HG02885 (cell line): ENCODE measurements around the gene CNIH2.
"Not testable (repeated sequence)": the region's sequence is repeated elsewhere in the genome, so short reads cannot be mapped to it uniquely, and the experiment has no call there.

Experiments
- ATAC-seq: cut with Tn5 transposase; IDR thresholded peaks from one replicate; pipeline ENCODE4 v1.9.1; 2021; ENCODE audit warnings: mild to moderate bottlenecking; ENCODE audit not compliant: unreplicated experiment, poor library complexity

The CNIH2 gene

GRCh38 chr11:66277471-66278362, at the start of gene CNIH2:
Gene CNIH2, plus strand, starts transcription at chr11:66278175. Its CDS starts 282 bp downstream, at chr11:66278457.
- no peak for ATAC-seq

DNA sequence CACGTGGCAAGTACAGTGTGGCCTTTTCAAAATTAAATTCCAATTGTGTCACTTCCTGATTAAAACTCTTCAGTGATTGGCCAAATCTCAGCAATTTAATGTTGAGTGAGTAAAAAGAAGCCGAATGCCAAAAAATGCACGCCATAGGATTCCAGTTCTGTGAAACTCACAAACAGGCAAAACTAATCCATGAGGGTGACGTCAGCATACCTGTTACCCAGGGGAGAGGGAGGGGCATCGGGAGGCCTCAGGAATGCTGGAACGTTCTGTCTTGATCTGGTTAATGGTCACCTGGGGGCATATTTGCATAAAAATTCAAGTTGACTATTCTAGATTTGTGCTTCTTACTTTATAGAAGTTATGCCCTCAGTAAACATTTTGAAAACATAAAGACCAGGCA, 49.5 kb upstream of the CNIH2 start:
- ATAC-seq = no peak

GRCh38 chr11:66230156-66230555, 47.8 kb upstream of the CNIH2 start:
- ATAC-seq = no peak

DNA sequence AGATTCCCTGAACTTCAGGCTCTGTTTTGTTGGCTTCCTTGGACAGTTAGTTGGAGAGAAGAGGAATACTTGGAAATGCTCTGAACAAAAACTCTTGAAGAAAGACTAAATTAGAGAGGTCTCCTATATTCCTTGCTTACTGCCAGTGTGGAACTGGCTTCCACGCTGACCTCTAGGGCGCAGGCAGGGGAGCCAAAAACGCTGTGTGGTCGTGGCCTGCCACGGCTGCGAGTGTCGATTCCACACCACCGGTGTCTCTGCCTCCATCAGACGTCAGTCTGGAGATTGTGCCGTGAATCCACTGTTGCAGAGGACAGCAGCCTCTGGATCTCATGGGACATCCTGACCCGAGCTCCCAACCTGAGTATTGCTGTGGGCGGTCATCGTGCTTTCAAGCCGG, 47.0 kb upstream of the CNIH2 start:
- no peak for ATAC-seq

DNA sequence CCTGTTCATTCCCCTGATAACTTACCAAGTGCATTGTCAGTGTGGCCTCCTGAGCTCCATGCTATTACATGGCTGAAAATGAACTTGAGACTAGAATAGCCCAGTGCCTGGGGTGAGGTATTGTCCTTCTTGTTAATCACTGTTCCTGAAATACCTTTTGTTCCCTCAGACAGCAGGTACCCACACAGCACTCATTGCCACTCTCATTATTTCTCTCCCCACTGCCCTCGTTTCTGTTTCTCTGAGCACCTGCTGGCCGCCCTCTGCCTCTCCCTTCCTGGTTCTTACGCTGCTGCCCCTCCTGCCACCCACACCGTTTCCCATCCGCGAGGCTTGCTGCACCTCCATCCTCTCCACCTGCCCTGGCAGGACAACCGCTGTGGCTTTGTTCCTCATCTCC, 46.4 kb upstream of the CNIH2 start:
- ATAC-seq = no peak

DNA sequence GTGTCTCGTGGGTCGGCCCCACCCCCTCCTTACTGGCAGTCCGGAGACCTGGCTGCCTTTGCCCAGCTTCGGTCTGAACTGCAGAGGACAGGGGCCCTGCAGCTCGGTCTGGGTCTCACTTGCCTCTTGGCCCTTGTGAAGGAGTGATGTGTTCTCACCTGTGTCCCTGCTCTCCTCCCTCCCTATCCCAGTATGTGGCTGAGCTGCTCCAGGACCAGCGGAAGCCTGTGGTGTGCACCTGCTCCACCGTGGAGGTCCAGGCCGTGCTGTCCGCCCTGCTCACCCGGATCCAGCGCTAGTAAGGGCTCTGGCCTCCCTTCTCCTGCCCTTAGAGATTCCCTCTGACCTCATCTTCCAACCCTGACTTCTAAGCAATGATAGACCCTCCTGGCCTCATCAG, 45.2 kb upstream of the CNIH2 start:
- ATAC-seq = no peak

DNA sequence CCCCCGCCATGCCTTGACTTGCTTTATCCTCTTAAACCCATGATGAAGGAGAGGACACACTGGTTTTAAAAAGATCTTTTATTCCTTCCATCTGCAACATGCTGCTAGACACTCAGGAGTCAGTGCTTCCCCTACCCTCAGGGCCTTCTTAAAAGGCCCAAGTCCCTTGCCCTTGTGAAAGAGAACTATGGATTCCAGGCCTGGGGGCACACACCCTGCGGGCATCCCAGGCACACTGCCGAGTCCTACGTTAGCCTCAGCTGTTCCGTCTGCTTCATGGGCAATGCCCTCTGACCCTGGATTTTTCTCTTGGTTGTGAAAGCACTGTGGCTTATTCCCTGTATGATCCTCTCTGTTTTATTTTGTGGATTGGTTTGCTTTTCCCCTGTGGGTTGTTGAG, 44.7 kb upstream of the CNIH2 start:
- no peak for ATAC-seq

- ATAC-seq = no peak
These were observed 42.8 kb upstream of the CNIH2 start for GRCh38 chr11:66235141-66235540.

GRCh38 chr11:66237867-66238266, 40.1 kb upstream of the CNIH2 start:
- ATAC-seq = no peak

DNA sequence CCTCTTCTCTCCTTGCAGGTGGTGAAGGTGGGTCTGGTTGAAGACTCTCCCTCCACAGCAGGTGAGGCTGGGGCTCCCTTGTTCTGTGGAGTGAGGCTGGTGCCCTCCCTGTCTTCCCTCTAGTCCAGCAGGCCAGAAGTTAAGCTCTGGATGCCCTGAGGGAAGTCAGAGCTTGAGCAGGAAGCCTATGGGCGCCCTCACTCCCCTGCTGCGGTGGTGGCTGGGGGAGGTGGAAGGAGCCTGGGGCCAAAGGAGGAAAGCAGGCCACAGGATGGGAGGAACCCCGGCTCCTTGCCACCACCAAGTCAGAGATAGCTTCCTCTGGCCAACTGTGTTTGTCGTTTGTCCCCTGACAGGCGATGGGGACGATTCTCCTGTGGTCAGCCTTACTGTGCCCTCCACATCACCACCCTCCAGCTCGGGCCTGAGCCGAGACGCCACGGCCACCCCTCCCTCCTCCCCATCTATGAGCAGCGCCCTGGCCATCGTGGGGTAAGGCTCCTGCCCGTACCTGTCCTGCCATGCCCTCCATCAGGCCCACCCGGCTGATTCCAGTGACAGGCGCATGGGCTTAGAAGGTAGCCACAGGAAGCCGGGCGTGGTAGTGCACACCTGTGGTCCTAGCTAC, 39.1 kb upstream of the CNIH2 start:
- no peak for ATAC-seq

GRCh38 chr11:66239511-66239910, 38.5 kb upstream of the CNIH2 start:
- ATAC-seq = no peak

- no peak for ATAC-seq
These were observed 37.8 kb upstream of the CNIH2 start for GRCh38 chr11:66239998-66240780.

DNA sequence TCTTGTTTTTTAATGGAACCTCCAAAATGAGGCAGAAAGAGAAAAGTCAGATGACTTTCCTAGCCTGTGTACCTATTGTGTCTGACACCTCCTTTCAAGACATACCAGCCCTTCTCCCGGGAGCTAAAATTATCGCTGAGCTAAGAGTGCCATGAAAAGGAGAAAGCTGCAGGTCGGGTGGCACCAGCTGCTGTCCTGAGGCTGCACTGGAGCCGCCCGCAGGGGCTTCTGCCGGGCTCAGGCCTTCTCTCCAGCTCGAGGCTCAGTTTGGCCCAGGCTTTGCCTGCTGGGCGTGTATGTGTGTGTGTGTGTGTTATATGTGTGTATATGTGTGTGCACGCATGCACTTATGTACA, 37.2 kb upstream of the CNIH2 start:
- no peak for ATAC-seq

DNA sequence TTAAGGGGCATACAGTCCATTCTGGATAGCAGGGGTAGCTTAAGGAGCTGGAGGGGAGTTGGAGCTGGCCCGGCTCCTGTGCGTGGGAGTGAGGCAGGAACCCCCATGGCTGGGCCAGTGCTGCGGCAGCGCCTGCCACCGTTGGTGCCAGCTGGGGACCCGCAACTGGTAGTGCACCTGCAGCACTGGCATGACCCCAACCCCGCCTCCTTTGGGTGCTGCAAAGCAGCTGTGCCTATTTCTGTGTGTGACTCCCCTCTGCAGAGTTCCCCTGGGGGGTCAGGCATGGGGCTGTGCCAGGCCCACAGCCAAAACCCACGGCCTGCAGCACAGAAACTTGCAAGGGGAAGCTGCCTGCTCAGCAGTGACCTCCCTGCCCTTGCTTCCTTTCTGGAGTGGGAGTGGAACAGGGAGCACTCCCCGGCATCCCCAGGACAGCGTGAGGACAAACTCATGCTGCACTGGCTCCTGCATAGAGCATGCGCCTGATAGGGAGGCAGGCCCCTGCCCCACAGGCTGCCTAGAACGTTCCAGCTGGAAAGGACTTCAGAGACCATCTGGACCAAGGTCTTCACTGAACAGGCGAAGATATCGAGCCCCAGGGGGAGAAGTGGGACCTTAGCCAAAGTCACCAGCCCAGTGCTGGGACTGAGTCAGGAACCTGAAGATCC, 35.7 kb upstream of the CNIH2 start:
- no peak for ATAC-seq

GRCh38 chr11:66243782-66244535, 34.0 kb upstream of the CNIH2 start:
- ATAC-seq = no peak

DNA sequence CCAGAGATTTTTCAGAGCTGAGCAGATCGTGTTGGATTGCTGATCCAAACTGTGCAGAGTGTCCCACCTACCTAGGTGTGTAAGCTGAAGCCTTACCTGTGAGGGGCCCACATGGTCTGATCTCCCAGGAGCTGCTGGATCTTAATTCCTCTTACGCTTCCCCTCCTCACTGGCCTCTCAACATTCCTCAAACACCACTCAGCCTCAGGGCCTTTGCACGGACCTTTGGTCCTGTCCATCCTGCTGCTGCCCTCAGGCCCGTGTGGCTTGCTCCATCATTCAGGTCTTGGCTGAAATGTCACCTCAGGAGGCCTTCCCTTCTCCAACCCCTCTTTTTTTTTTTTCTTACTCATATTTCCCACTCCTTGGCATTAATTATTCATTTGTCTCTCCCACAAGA, 30.7 kb upstream of the CNIH2 start:
- ATAC-seq = no peak

DNA sequence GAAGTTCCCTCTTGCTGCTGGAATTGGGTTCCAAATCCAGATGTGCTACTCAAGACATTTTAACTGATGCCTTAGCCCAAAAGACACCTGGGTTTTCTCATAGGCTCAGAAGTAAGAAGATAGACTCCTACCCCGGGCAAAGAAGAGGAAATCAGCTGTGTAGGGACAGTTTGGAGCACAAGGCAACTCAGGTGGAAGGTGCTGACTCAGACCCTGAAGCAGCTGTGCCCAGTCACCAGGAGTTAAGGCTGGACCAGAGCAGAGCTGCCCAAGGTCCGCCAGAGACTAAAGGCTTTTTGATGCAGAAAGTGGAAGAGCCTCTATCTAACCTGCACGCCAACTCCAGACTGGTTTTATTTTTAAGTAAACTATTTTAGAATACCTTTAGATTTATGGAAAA, 30.2 kb upstream of the CNIH2 start:
- no peak for ATAC-seq

GRCh38 chr11:66248903-66249302, 29.1 kb upstream of the CNIH2 start:
- no peak for ATAC-seq

GRCh38 chr11:66251809-66252208, 26.2 kb upstream of the CNIH2 start:
- no peak for ATAC-seq

GRCh38 chr11:66253081-66253480, 24.9 kb upstream of the CNIH2 start:
- ATAC-seq = not testable (repeated sequence)
